NOMO-1 treated with dmso at 0.1 percent for 144 hours (cell line): ENCODE data around the gene OR56B4.
"Not testable (repeated sequence)": the region's sequence is repeated elsewhere in the genome, so short reads cannot be mapped to it uniquely, and the experiment has no call there.

ENCODE experiments used
- DNase-seq: peaks from one replicate; lab custom pipeline; 2025; ENCODE audit not compliant: unreplicated experiment; lab: John Stamatoyannopoulos, UW

Gene OR56B4

GRCh38 chr11:6143737-6144136, 36.3 kb downstream of the OR56B4 start:
- DNase-seq: not testable (repeated sequence)

GRCh38 chr11:6151117-6151516, 43.6 kb downstream of the OR56B4 start:
- no peak for DNase-seq

DNA sequence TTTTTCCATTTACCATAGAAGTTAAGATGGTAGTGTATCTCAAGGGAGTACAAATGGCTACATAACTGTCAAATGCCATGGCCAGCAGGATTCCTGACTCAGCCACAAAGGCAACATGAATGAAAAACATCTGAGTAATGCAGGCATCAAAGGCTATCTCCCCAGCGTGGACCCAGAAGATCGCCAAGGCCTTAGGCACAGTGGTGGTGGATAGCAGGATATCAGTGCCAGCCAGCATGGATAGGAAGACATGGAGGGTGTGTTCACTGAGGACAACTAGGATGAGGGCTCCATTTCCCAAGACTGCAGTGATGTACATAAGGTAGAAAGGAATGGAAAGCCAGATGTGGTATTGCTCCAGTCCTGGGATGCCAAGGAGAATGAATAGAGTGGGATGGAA, 44.6 kb downstream of the OR56B4 start:
- DNase-seq: no peak

- DNase-seq: peak; percentile 30
These were observed 49.3 kb downstream of the OR56B4 start for GRCh38 chr11:6156628-6157359.
